ENCODE results near the gene THBS3. TPM values are rescaled to one million over a fixed set of nuclear protein-coding genes. Genes with fewer than 3 reads are reported as not detected.
"Not testable (repeated sequence)": the region's sequence is repeated elsewhere in the genome, so short reads cannot be mapped to it uniquely, and the experiment has no call there.

THBS3 gene
- total RNA-seq, 5 donors from 2014 or later (not counting 1 experiment from before 2014, with no cell fraction given): 24.1 to 43.9 (median 34.0) TPM

DNA sequence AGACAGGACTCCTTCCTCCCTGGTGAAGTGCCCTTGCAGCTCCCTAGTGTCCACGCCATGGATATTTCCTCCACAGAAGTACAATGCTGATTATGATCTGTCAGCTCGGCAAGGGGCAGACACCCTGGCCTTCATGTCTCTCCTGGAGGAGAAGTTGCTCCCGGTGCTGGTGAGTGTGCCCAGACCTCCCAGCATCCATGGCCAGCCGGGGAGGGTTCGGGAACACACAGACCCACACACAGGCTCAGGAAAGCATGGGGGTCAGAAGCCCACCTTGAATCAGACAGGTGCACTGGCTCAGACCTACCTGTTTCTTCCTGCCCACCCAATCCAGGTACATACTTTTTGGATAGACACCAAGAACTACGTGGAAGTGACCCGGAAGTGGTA lies 4.3 kb upstream of the THBS3 start:
- H3K27ac Mint-ChIP-seq: not testable (repeated sequence)
- H3K4me1 Mint-ChIP-seq: peaks cover 13 to 26% (median 21%) of the 10 kb centered on the region in 3 donors
- WGBS (ENCODE audit: insufficient coverage): 100% methylated on average over 3 of the region's 7 CpGs

DNA sequence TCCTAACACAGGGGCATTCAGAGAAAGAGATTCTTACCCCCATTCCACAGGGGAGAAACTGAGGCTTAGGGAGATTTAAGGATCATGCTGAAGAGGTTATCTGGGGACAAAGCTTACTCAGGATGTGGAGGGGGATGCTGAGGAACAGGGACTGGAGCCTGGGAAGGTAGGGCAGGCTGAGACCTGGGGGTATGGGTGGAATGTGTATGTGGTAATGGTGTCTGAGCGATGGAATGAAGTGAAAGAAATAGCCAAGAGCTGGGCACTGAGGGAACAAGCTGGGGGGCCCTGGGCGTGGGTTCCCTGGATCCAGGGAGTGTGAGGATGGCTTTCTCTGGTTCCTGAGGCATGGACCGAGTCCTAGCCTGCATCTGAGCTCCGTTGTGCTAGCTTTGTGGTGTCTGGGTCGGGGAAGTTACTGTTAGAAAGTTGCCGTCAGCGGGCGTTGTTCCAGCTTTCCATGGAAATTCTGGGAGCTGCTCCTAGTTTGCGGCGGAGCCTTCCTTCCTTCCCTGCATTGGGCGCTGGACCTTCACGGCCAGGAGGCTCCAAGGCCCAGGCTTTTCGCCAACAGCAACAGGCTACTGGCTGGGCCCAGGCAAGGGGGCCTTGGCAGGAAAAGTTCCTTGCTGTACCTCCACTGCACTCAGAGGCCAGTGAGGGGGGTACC lies 3.8 kb upstream of the THBS3 start:
- ATAC-seq (replicated peaks in 1 of 4); POLR2A ChIA-PET; H3K27ac ChIP-seq (ENCODE audit: low read length); H3K27ac Mint-ChIP-seq; H3K36me3 ChIP-seq (ENCODE audit: control insufficient read depth in 2 of 2, extremely low read depth in 1 of 2, insufficient read depth in 1 of 2, low read length in 1 of 2); H3K4me3 ChIP-seq (ENCODE audit: control insufficient read depth in 1 of 2, extremely low read depth in 1 of 2, low read length in 1 of 2); DNase-seq; CTCF ChIA-PET; H3K9me3 ChIP-seq; H3K36me3 Mint-ChIP-seq; H3K27me3 Mint-ChIP-seq; H3K9me3 Mint-ChIP-seq; H3K4me3 Mint-ChIP-seq; H3K27me3 ChIP-seq (replicated peaks in 1 of 2; ENCODE audit: control insufficient read depth in 2 of 2, extremely low read depth in 1 of 2, insufficient read depth in 2 of 2, low read length in 1 of 2): not testable (repeated sequence)
- H3K4me1 Mint-ChIP-seq: peaks cover 18 to 30% (median 26%) of the 10 kb centered on the region in 3 donors
- 87% methylated on average over 3 of the region's 13 CpGs for WGBS (ENCODE audit: insufficient coverage)
- H3K4me1 ChIP-seq (ENCODE audit: control insufficient read depth in 1 of 2, extremely low read depth in 1 of 2, insufficient read depth in 2 of 2, low read length in 2 of 2): peaks cover 9 to 41% of the 10 kb centered on the region in 2 experiments

More for the DNA sequence above, 4.3 kb upstream of the THBS3 start:
- H3K36me3 ChIP-seq (ENCODE audit: control insufficient read depth in 2 of 2, extremely low read depth in 1 of 2, insufficient read depth in 1 of 2, low read length in 1 of 2); H3K27ac ChIP-seq (ENCODE audit: low read length); DNase-seq; H3K9me3 Mint-ChIP-seq; H3K9me3 ChIP-seq; H3K27me3 ChIP-seq (replicated peaks in 1 of 2; ENCODE audit: control insufficient read depth in 2 of 2, extremely low read depth in 1 of 2, insufficient read depth in 2 of 2, low read length in 1 of 2); ATAC-seq (replicated peaks in 1 of 4); H3K36me3 Mint-ChIP-seq; H3K27me3 Mint-ChIP-seq; H3K4me3 ChIP-seq (ENCODE audit: control insufficient read depth in 1 of 2, extremely low read depth in 1 of 2, low read length in 1 of 2); H3K4me3 Mint-ChIP-seq; CTCF ChIA-PET; POLR2A ChIA-PET: not testable (repeated sequence)
- peaks cover 9 to 36% of the 10 kb centered on the region in 2 experiments for H3K4me1 ChIP-seq (ENCODE audit: control insufficient read depth in 1 of 2, extremely low read depth in 1 of 2, insufficient read depth in 2 of 2, low read length in 2 of 2)

DNA sequence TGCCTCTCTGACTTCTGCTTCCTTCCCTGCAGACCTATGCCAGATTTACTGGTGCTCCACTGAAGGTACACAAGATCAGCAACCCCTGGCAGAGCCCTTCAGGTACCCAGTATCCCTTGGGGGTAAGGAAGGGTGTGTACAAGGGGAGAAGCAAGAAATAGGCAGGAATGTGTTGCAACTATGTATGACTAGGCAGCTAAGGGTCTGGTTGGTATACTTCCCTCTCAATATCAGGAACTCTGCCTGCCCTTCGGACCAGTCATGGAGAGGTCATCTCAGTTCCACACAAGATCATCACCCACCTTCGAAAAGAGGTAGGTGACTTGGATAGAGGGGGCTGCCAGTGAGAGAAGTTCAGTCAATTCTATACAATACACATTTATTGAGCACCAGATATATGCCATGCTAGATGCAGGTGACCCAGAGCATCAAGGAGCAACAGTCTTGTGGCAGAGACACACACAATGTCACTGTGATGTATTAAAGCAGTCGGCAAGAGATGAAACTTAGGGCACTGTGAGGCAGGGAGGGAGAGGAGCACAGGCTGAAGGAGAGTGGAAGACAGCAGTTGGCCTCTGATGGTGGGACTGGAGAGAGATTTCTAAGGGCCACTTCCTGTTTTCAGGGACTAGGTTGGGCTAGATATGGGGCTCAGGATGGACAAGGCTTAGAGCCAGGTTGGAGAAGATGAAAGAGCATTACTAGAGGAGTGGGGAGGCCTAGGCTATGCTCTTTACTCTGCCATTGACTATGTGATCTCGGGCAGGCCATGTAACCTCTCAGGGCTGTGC lies 2.8 kb upstream of the THBS3 start:
- H3K4me1 ChIP-seq (ENCODE audit: control insufficient read depth in 1 of 2, extremely low read depth in 1 of 2, insufficient read depth in 2 of 2, low read length in 2 of 2): peaks cover 9 to 40% of the 10 kb centered on the region in 2 experiments
- H3K9me3 Mint-ChIP-seq: no peaks in the 10 kb centered on the region
- peaks cover 18 to 30% (median 26%) of the 10 kb centered on the region in 3 donors for H3K4me1 Mint-ChIP-seq
- H3K27ac Mint-ChIP-seq: peak overlapping the region in 1 of 2 donors; percentile 60
- H3K9me3 ChIP-seq: no peaks in the 10 kb centered on the region
- DNase-seq: no peak
- peaks cover 7% of the 10 kb centered on the region for H3K36me3 Mint-ChIP-seq
- 88% methylated on average over 2 of the region's 4 CpGs for WGBS (ENCODE audit: insufficient coverage)
- H3K36me3 ChIP-seq (ENCODE audit: control insufficient read depth in 2 of 2, extremely low read depth in 1 of 2, insufficient read depth in 1 of 2, low read length in 1 of 2): peaks cover 3 to 8% of the 10 kb centered on the region in 2 donors
- no peaks in the 10 kb centered on the region for H3K27me3 Mint-ChIP-seq
- ATAC-seq (replicated peaks in 1 of 4): no peak
- no peaks in the 10 kb centered on the region for H3K27me3 ChIP-seq (replicated peaks in 1 of 2; ENCODE audit: control insufficient read depth in 2 of 2, extremely low read depth in 1 of 2, insufficient read depth in 2 of 2, low read length in 1 of 2)
- peak overlapping the region; percentile 51 to 84 (median 80) for H3K4me3 Mint-ChIP-seq
- POLR2A ChIA-PET: no interaction called here
- H3K4me3 ChIP-seq (ENCODE audit: control insufficient read depth in 1 of 2, extremely low read depth in 1 of 2, low read length in 1 of 2): no peak overlapping the region
- no peak overlapping the region for H3K27ac ChIP-seq (ENCODE audit: low read length)
- CTCF ChIA-PET: no interaction called here

DNA sequence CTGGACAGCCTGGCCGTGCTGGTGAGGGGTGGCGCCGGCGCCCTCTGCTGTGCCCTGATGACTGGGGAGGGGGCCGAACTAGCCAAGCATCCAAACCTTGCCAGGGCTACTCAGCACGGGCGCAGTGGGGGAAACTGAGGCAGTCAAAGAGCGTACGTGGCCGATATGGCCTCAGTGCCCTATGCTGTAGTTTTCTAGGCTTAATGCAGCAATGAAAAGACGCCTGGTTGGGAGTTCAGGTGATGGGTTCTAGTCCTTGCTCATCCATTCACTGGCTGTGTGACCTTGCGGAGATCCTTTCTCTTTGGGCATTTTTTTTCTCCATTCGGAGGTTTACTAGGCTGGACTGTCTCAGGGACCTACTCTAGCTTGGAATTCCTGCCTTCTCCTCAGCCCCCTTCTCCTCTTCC lies 1.6 kb upstream of the THBS3 start:
- CTCF ChIA-PET: interaction anchor here (0.5 to 3.7 kb wide), 6 partner anchors 15 to 121 kb away, joined by 3 to 21 read pairs (median 4); partner anchors contain the start of gene KRTCAP2 (in 1 of the 2)

DNA sequence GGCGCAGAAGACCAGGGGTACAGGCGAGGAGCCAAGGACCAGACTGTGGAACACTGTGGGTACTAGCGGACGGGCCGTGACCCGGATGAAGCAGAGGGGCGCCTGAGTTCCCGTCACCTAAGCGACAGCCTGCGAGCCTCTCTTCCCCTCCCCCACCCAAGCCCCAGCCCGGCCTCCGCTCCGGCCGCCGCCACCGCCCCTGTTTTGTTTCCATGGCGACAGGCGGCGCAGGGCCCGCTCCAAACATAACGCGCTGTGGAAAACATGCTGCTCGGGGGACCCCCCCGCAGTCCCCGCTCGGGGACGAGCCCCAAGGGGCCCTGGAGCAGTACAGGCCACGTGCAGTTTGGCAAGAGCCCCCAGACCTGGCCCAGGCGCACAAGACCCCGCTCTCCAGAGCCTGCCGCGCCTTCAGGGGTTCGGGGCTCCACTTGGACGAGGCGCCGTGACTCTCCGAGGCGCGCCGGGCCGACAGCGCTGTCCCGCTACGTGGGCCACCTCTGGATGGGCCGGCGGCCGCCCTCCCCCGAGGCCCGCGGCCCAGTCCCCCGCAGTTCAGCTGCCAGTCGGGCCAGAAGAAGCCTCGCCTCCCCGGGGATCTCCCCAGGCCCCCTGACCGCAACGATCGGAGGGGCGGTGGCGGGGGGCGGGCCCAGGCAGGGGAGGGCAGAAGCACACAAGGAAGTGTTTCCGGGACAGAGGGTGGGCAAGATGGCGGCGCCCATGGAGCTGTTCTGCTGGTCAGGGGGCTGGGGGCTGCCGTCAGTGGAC lies 1.0 kb upstream of the THBS3 start, which contains the start of gene MTX1:
Gene MTX1, plus strand, starts transcription at position 155 of the 771 bp plus-strand sequence. Its CDS starts 110 bp downstream, at position 265.
- no peaks in the 10 kb centered on the region for H3K27me3 Mint-ChIP-seq
- H3K36me3 ChIP-seq (ENCODE audit: control insufficient read depth in 2 of 2, extremely low read depth in 1 of 2, insufficient read depth in 1 of 2, low read length in 1 of 2): peaks cover 3 to 8% of the 10 kb centered on the region in 2 donors
- ChIA-PET CTCF (interaction anchor here (0.5 to 3.7 kb wide), 7 partner anchors 13 to 121 kb away, joined by 3 to 21 read pairs (median 4); partner anchors contain the start of gene KRTCAP2 (in 1 of the 2)), POLR2A (interaction anchor here (0.6 to 1.4 kb wide), 3 partner anchors 14 kb away, joined by 3 to 9 read pairs (median 3); no protein-coding TSS in a partner anchor)
- H3K4me3 Mint-ChIP-seq: peak within 1 kb of the TSS; percentile 80 to 85 (median 84)
- H3K4me1 Mint-ChIP-seq: peaks cover 18 to 22% (median 19%) of the 10 kb centered on the region in 3 donors
- ATAC-seq (replicated peaks in 1 of 4) (peak; percentile 86 to 89 (median 88)), DNase-seq (peak; percentile 68 to 93 (median 90))
- peaks cover 9 to 30% of the 10 kb centered on the region in 2 experiments for H3K4me1 ChIP-seq (ENCODE audit: control insufficient read depth in 1 of 2, extremely low read depth in 1 of 2, insufficient read depth in 2 of 2, low read length in 2 of 2)
- WGBS (ENCODE audit: insufficient coverage): under 1% methylated on average over 60 of the region's 64 CpGs
- no peaks in the 10 kb centered on the region for H3K9me3 ChIP-seq
- H3K27ac ChIP-seq (ENCODE audit: low read length): peak within 1 kb of the TSS; percentile 100
- H3K4me3 ChIP-seq (ENCODE audit: control insufficient read depth in 1 of 2, extremely low read depth in 1 of 2, low read length in 1 of 2): peak within 1 kb of the TSS; percentile 87 to 91
- no peaks in the 10 kb centered on the region for H3K9me3 Mint-ChIP-seq
- H3K27ac Mint-ChIP-seq: peak within 1 kb of the TSS; percentile 88 to 94
- no peaks in the 10 kb centered on the region for H3K27me3 ChIP-seq (replicated peaks in 1 of 2; ENCODE audit: control insufficient read depth in 2 of 2, extremely low read depth in 1 of 2, insufficient read depth in 2 of 2, low read length in 1 of 2)
- peaks cover 4% of the 10 kb centered on the region for H3K36me3 Mint-ChIP-seq

More for the DNA sequence above, 1.6 kb upstream of the THBS3 start:
- H3K4me1 ChIP-seq (ENCODE audit: control insufficient read depth in 1 of 2, extremely low read depth in 1 of 2, insufficient read depth in 2 of 2, low read length in 2 of 2): peaks cover 9 to 30% of the 10 kb centered on the region in 2 experiments
- H3K9me3 ChIP-seq: no peaks in the 10 kb centered on the region
- peaks cover 3 to 8% of the 10 kb centered on the region in 2 donors for H3K36me3 ChIP-seq (ENCODE audit: control insufficient read depth in 2 of 2, extremely low read depth in 1 of 2, insufficient read depth in 1 of 2, low read length in 1 of 2)
- peak overlapping the region; percentile 82 to 85 for H3K27ac Mint-ChIP-seq
- no peaks in the 10 kb centered on the region for H3K9me3 Mint-ChIP-seq
- POLR2A ChIA-PET: interaction anchor here in 1 of 2 donors (0.6 kb wide), 1 partner anchor 14 kb away, joined by 3 read pairs; no protein-coding TSS in a partner anchor
- H3K4me3 ChIP-seq (ENCODE audit: control insufficient read depth in 1 of 2, extremely low read depth in 1 of 2, low read length in 1 of 2): peak overlapping the region; percentile 87 to 91
- ATAC-seq (replicated peaks in 1 of 4): no peak
- no peaks in the 10 kb centered on the region for H3K27me3 Mint-ChIP-seq
- H3K36me3 Mint-ChIP-seq: peaks cover 4% of the 10 kb centered on the region
- peak overlapping the region; percentile 80 to 85 (median 84) for H3K4me3 Mint-ChIP-seq
- 0% methylated on average over 11 of the region's 13 CpGs for WGBS (ENCODE audit: insufficient coverage)
- no peaks in the 10 kb centered on the region for H3K27me3 ChIP-seq (replicated peaks in 1 of 2; ENCODE audit: control insufficient read depth in 2 of 2, extremely low read depth in 1 of 2, insufficient read depth in 2 of 2, low read length in 1 of 2)
- peaks cover 18 to 22% (median 19%) of the 10 kb centered on the region in 3 donors for H3K4me1 Mint-ChIP-seq
- no peak for DNase-seq
- H3K27ac ChIP-seq (ENCODE audit: low read length): peak overlapping the region; percentile 100

All from T-cell (primary cell).